IPS-20b (cell line): Measurements from ENCODE around the gene SEL1L3.

ENCODE experiments used
- H3K27ac ChIP-seq: one replicate; pipeline ENCODE4 v1.5.1; 2013; ENCODE audit warnings: low read length
- H3K27me3 ChIP-seq: 2 replicates; pipeline ENCODE4 v1.6.1; 2013; ENCODE audit warnings: mild to moderate bottlenecking, low read length, inconsistent platforms; ENCODE audit not compliant: insufficient read depth
- H3K36me3 ChIP-seq: 2 replicates; pipeline ENCODE4 v1.6.1; 2013; ENCODE audit warnings: low read depth, mild to moderate bottlenecking, inconsistent platforms, low read length, moderate library complexity; ENCODE audit not compliant: insufficient read depth
- H3K4me1 ChIP-seq: 2 replicates; pipeline ENCODE4 v1.6.1; 2013; ENCODE audit warnings: mild to moderate bottlenecking, control low read depth, inconsistent platforms, low read length, moderate library complexity; ENCODE audit not compliant: insufficient read depth
- H3K4me3 ChIP-seq: 2 replicates; pipeline ENCODE4 v1.5.1; 2013; ENCODE audit warnings: mild to moderate bottlenecking, low read length, inconsistent platforms
- H3K9ac ChIP-seq: 2 replicates; pipeline ENCODE4 v1.6.1; 2013; ENCODE audit warnings: low read depth, mild to moderate bottlenecking, inconsistent platforms, low read length, moderate library complexity
- H3K9me3 ChIP-seq: 2 replicates; pipeline ENCODE4 v1.6.1; 2013; ENCODE audit warnings: mild to moderate bottlenecking, low read depth, low read length, inconsistent platforms; ENCODE audit not compliant: insufficient read depth

SEL1L3 gene

DNA sequence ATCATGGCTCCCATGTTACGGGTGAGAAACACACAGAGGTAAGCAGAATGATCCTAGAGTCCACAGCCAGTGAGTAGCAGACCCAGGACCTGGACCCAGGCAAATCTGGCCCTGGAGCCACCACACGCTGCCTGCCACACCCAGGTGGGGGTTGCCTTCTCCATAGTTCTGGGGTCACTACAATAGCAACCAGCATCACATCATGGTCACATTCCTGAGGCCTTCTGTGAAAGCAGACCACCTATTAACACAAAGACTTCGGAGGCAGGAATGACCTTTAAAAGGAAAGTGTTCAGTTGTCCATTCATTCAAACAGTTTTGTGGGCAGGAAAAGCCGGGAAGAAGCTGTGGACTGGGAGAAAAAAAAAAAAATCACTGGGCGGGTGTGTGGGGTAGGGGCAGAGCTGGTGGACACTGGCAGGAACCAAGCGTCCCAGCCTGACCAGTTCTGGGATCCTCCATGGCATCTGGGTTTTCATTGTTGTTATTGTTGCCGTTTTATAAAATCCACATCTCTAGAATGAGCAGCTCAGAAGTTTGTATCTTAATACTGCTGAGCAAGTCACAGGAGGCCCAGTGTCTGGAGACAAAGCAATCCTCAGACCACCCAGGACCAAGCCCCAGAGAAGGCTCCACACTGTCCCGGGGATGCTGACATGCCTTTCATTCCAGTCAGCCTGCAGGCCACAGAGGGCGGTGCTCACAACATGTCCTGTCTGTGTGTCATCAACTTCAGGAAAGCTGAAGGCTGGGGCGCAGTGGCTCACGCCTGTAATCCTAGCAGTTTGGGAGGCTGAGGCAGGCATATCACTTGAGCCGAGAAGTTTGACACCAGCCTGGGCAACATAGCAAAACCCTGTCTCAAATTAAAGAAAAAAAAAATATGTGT is 67.0 kb downstream of the SEL1L3 start:
- Histone ChIP-seq H3K4me1 (peaks cover 11% of the 10 kb centered on the region), H3K9ac (no peak overlapping the region), H3K36me3 (peaks cover 12% of the 10 kb centered on the region), H3K9me3 (no peaks in the 10 kb centered on the region), H3K4me3 (no peak overlapping the region), H3K27me3 (no peaks in the 10 kb centered on the region), H3K27ac (no peak overlapping the region)

DNA sequence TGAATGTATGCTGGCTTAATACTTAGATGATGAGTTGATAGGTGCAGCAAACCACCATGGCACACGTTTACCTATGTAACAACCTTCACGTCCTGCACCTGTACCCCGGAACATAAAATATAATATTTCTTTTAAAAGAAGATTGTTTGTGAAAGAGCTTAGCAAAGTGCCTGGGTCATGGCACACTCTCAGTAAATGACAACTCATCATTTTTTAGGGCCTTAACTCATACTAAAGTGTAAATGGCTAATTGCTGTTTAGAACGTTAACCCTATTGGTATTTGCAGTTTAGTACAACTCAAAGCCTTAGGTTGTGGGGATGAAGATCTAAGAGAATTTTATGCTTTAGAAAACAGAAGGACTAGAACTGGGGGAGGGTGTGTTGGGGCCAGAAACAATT is 67.7 kb downstream of the SEL1L3 start:
- Histone ChIP-seq H3K36me3 (peaks cover 14% of the 10 kb centered on the region), H3K4me1 (peaks cover 11% of the 10 kb centered on the region), H3K9me3 (no peaks in the 10 kb centered on the region), H3K4me3 (no peak overlapping the region), H3K27ac (no peak overlapping the region), H3K27me3 (no peaks in the 10 kb centered on the region), H3K9ac (no peak overlapping the region)

DNA sequence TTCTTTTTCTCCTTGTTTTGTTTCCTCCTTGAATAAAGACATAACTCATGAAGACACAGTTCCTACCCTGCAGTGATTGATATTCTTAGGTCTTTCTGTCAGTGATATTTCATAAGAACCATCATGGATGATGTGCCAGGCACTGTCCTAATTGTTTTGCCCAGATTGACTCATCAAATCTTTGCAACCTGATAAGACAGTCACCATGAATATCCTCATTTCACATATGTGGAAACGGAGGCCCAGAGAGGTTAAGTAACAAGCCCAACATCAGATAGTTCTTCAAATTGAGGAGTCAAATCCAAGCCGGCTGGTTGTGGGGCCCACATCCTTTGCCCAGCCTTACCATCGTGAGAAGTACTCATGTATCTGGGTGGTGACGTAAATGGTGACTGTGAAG is 69.9 kb downstream of the SEL1L3 start:
- peaks cover 21% of the 10 kb centered on the region for H3K36me3 ChIP-seq
- H3K27ac ChIP-seq: no peak overlapping the region
- H3K9ac ChIP-seq: no peak overlapping the region
- H3K9me3 ChIP-seq: no peaks in the 10 kb centered on the region
- no peak overlapping the region for H3K4me3 ChIP-seq
- peaks cover 11% of the 10 kb centered on the region for H3K4me1 ChIP-seq
- no peaks in the 10 kb centered on the region for H3K27me3 ChIP-seq

DNA sequence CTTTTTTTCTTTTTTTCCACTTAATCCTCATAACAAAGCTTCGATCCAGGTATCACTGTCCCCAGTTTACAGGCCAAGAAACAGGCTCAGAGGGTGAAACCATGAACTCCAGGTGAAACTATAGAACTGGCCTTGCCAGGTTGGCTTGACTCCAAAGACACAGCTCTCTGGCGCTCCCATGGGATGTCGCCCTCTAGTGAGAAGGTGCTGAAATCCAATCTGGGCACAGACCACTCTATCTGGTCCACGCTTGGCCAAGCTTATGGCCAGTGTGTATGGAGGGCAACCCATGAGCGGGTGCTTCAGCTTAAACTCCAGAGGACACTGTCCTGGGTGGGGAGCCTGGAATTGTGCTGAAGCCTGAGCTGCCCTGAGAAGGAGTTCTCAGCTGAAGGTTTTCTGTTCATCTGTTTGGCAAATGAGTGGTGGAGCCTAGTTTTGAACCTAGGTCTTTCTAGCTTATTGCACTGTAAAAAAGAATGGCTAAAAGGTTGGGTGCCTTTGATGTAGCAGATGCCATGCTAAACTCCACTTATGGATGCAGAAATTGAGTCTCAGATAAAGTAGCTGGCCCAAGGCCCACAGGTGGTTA is 70.5 kb downstream of the SEL1L3 start:
- Histone ChIP-seq H3K4me3 (no peak overlapping the region), H3K27ac (no peak overlapping the region), H3K27me3 (no peaks in the 10 kb centered on the region), H3K9ac (no peak overlapping the region), H3K4me1 (peaks cover 8% of the 10 kb centered on the region; the same call in 1 of the 2 replicates), H3K9me3 (no peaks in the 10 kb centered on the region), H3K36me3 (peaks cover 22% of the 10 kb centered on the region)

DNA sequence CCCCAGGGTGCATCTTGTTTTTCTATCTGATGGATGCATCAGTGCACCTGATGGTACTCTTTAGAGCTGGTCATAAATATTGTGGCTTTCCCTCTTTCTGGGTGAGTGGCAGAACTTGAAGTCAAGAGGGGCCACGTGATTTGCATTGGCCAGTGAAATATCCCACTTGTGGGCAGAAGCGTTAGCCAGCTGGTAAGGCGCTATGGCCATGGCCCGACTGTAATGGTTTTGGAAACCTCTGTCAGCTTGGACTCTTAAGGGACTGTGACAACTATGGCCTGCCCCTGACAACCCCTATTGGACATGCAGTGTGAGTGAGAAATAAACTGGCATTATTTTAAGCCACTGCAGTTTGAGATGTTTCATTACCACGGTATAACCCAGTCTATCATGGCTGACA is 72.8 kb downstream of the SEL1L3 start:
- peaks cover 37% of the 10 kb centered on the region for H3K36me3 ChIP-seq
- no peak overlapping the region for H3K9ac ChIP-seq
- H3K27ac ChIP-seq: no peak overlapping the region
- H3K4me1 ChIP-seq: no peaks in the 10 kb centered on the region
- H3K4me3 ChIP-seq: no peak overlapping the region
- no peaks in the 10 kb centered on the region for H3K9me3 ChIP-seq
- no peaks in the 10 kb centered on the region for H3K27me3 ChIP-seq

DNA sequence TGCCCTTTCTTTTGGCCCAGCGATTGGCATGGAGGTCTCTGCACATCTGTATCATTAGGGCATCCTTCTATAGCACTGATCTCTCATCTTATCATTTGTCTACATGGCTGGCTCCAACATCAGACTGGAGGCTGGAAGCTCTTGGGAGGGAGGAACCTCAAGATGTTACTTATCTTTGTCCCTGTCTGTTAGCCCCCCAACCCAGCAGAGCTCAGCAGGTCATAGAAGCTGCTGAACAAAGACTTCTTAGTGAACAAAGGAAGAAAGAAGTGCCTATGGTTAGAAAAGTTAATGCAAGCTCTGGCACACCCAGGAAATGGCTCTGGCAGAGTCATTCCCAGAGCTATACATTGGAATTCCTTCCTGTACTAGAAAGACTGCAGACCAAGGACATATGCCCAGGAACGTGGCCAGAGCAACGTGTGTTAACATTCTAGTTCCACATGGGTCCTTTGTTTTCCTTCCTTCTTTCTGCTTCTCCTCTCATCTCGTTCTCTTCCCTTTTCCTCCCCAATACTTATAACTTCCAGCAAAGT is 74.0 kb downstream of the SEL1L3 start:
- Histone ChIP-seq H3K36me3 (peaks cover 49% of the 10 kb centered on the region), H3K9ac (no peak overlapping the region), H3K4me3 (no peak overlapping the region), H3K27ac (no peak overlapping the region), H3K27me3 (no peaks in the 10 kb centered on the region), H3K9me3 (no peaks in the 10 kb centered on the region), H3K4me1 (no peaks in the 10 kb centered on the region)

DNA sequence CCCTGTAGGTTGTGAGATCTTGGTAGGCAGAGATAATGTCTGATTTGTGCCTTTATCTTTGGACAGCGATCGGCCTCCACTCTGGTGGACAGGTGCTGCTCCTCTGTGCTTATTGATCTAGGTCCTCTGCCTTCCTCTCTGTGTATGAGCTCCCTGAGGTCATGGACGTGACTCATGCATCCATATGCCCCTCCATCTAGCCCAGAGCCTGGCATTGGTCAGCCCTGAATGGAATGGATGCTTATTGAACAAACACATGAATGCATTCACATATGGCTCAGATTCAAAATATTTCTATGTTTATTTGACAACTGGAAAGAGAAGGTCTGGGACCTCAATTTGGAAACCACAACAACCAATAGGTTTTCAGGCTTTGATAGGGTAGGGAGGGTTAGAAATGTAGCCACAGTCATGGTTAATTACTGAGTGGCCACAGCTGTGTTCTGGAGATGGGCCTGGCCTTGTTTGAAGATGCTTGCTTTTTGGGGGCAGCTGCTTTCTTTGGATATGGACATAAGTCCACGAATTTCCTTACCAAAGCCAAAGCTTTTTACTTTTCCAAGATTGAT is 76.2 kb downstream of the SEL1L3 start:
- Histone ChIP-seq H3K9ac (no peak overlapping the region), H3K9me3 (no peaks in the 10 kb centered on the region), H3K27me3 (no peaks in the 10 kb centered on the region), H3K4me3 (no peak overlapping the region), H3K36me3 (peaks cover 64% of the 10 kb centered on the region), H3K27ac (no peak overlapping the region), H3K4me1 (no peaks in the 10 kb centered on the region)

DNA sequence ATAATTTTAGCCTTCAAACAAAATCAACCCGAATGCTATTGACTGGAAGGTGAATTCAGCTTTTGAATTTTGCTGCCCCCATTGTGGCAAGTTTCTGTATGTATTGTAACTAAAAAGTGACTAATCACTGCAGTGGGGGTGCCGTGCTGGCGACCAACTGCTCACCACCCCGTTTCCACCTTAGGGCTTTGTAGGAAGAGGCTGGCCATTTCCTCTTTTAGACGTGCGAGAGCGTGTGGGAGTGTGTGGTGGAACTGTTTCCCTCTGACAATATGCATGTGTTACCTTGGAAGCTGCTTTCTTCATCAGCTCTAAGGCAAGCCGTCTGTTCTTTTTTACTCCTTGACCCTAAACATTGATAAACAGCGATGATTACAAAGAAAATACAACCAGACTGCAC is 78.8 kb downstream of the SEL1L3 start:
- no peak overlapping the region for H3K27ac ChIP-seq
- H3K9me3 ChIP-seq: no peaks in the 10 kb centered on the region
- H3K9ac ChIP-seq: no peak overlapping the region
- no peaks in the 10 kb centered on the region for H3K4me1 ChIP-seq
- H3K4me3 ChIP-seq: no peak overlapping the region
- H3K27me3 ChIP-seq: no peaks in the 10 kb centered on the region
- H3K36me3 ChIP-seq: peaks cover 77% of the 10 kb centered on the region

DNA sequence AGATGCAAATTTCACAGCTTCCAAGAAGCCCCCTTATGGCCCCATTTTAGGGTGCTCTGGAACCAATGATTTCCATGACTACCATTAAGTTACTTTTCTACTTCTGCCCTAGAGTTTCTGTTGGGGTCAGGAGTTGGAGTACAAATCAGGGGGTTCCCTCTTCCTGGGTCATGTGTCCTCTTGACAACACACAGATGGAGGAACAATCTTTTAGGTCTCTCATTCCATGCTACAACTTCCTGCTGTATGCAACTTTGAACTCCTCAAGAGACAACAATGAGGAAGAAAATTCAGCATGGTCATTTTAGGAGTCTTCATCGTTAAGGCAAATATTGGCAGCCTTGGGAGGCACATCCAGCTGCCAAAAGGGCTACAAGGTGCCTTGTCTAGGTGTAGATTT is 79.7 kb downstream of the SEL1L3 start:
- peaks cover 78% of the 10 kb centered on the region for H3K36me3 ChIP-seq

DNA sequence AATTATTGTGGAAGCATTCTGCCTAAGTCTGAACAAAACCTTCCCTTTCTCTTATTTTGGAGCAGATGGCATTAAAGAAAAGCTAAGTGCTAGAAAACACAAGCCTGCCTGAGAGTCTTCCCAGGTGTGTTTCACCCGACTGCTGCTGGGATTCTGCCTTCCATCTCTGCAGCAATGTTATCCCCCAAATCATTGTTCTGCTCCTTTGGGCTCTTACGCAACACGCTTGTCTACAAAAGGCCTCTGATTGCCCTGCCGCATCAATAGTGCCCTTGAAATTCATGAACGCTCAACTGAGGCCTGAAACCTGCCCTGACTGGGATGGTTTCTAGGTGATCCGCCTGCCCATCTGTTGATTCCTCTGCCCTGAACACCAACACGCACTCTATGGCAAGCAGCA is 80.3 kb downstream of the SEL1L3 start:
- no peaks in the 10 kb centered on the region for H3K4me1 ChIP-seq
- H3K4me3 ChIP-seq: no peak overlapping the region
- H3K27me3 ChIP-seq: no peaks in the 10 kb centered on the region
- no peak overlapping the region for H3K27ac ChIP-seq
- peaks cover 78% of the 10 kb centered on the region for H3K36me3 ChIP-seq
- H3K9ac ChIP-seq: no peak overlapping the region
- H3K9me3 ChIP-seq: no peaks in the 10 kb centered on the region

More for the DNA sequence above, 79.7 kb downstream of the SEL1L3 start:
- no peak overlapping the region for H3K4me3 ChIP-seq
- no peak overlapping the region for H3K9ac ChIP-seq
- no peaks in the 10 kb centered on the region for H3K27me3 ChIP-seq
- no peak overlapping the region for H3K27ac ChIP-seq
- no peaks in the 10 kb centered on the region for H3K4me1 ChIP-seq
- H3K9me3 ChIP-seq: no peaks in the 10 kb centered on the region

DNA sequence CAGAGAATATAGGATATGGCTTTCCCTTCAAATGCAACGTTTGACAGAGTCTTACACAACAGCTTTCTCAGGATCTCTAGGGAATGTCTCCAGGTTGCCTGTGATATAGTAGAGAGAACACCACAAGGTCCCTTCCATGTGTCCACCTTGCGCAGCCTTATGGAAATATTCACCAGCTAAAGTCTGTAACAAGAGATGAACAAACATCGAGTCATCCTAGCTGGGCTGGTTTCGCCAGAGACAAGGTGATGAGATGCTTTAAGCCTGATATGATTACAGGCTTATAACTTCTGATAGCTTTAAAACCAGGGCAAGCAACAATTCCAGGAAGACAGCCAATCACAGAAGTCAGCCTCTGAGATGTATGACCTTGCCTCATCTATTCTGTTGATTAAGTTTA is 83.8 kb downstream of the SEL1L3 start:
- H3K36me3 ChIP-seq: peaks cover 63% of the 10 kb centered on the region
- H3K9me3 ChIP-seq: no peaks in the 10 kb centered on the region
- H3K4me3 ChIP-seq: no peak overlapping the region
- H3K27ac ChIP-seq: no peak overlapping the region
- H3K9ac ChIP-seq: no peak overlapping the region
- no peaks in the 10 kb centered on the region for H3K4me1 ChIP-seq
- H3K27me3 ChIP-seq: no peaks in the 10 kb centered on the region

DNA sequence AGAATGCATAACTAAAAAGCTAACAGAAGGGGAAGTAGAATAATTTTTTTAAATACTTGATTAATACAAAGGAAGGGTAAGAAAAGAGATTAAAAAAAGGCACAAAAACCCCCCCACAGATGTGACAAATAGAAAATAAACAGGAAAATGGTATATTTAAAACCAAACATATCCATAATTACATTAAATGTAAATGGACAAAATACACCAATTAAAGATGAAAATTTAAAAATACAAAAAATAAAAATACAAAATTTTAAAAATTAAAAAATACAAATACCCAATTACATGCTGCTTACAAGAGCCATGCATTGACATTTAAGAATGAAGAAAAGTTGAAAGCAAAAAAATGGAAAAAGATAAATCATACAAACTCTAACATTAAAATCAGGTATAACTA is 86.0 kb downstream of the SEL1L3 start:
- Histone ChIP-seq H3K36me3 (peaks cover 49% of the 10 kb centered on the region), H3K4me1 (no peaks in the 10 kb centered on the region), H3K9ac (no peak overlapping the region)

More for the DNA sequence above, 86.0 kb downstream of the SEL1L3 start:
- no peaks in the 10 kb centered on the region for H3K27me3 ChIP-seq
- no peaks in the 10 kb centered on the region for H3K9me3 ChIP-seq
- H3K4me3 ChIP-seq: no peak overlapping the region
- H3K27ac ChIP-seq: no peak overlapping the region
